ENCODE results near the gene NPFF. TPM values are rescaled to one million over a fixed set of nuclear protein-coding genes. Genes with fewer than 3 reads are reported as not detected.
A peak's percentile ranks its signal among the peaks of the same experiment; 100 is the strongest.

Gene NPFF
- total and polyA plus RNA-seq, 12 donors, result not detected

DNA sequence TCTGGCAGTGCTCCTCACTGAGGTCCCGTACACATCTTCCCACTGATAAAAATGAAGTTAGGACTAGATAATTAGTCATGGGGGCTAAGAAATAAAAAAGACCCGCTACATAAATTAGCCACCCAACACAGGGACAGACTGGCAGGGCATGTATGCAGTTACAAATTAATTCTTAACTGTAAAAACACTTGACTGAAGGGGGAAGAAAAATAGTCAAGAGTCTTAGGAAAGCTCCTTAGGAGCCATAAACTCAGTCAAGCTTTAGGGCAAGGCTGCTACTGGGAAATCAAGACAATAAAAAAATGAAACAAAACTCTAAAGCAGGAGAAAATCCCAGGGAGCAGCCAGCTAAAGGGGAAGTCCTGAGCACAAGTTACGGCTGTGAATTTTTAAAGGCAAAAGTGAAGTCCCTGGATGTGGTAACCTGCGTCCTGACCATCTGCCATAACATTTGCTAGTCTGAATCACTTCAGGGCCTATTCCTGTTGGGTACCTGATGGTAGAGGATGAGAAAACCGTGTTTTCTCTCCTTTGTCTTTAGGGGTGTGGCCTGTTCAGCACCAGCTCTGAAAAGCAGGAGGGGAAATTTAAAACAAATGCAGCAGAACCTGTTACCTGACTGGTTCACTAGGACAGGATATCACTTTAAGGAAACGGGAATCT lies 7.5 kb upstream of the NPFF start:
- H3K9me3 ChIP-seq, result no peaks in the 10 kb centered on the region
- H3K27ac ChIP-seq, result no peak overlapping the region
- intact Hi-C loops (cut with DNase I), result no loop called here
- ATAC-seq (no peak), DNase-seq (no peak)
- H3K27me3 ChIP-seq, result no peaks in the 10 kb centered on the region
- no peaks in the 10 kb centered on the region for H3K4me1 ChIP-seq
- H3K4me3 ChIP-seq, result no peak overlapping the region
- peaks cover 0 to 100% (median 59%) of the 10 kb centered on the region in 9 donors for H3K36me3 ChIP-seq
- TF ChIP-seq CTCF (IDR thresholded peaks at IDR 0.05), result no peak
- 83 to 84% methylated on average over 6 of the region's 6 CpGs for WGBS, 2 donors

DNA sequence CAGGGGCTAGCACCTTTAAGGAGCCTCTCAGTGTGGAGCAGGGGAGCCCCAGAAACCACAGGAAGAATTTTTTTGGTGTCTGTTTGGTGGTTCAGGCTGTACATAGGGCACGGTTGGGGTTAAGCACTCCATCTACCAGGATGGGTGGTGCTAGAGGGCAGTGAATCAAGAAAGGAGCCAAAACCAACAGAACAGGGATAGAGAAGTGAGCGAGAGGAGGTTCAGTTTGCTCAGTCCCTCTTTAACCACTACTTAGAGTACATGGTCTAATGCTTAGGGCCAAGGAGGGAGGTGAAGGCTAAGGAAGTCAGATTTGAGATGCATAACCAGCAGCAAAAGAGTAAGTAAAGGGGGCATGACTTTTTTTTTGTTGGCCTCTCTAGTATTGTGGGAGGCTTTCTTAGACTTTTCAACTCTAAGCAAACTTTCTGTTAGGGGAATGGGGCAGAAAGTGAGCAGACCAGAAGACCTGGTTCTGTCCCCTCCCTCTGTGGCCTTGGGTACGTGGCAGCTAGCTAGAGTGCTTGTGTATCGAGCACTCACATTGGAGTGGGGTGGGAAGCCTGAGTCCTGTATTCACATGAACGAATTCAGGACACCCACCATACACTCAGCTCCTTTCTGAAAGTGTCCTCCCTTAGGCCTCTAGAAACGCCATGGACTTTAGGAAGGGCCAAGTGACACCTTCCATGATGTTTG lies 6.6 kb upstream of the NPFF start:
- Histone ChIP-seq H3K4me3 (no peak overlapping the region), H3K27me3 (no peaks in the 10 kb centered on the region), H3K9me3 (no peaks in the 10 kb centered on the region), H3K36me3 (peaks cover 0 to 100% (median 52%) of the 10 kb centered on the region in 9 donors), H3K27ac (no peak overlapping the region), H3K4me1 (peaks cover 0 to 4% (median 2%) of the 10 kb centered on the region in 9 donors)
- 89 to 90% methylated on average over 6 of the region's 6 CpGs for WGBS, 2 donors
- TF ChIP-seq CTCF (IDR thresholded peaks at IDR 0.05), result no peak
- no peak for ATAC-seq
- intact Hi-C loops (cut with DNase I), result no loop called here
- no peak for DNase-seq

DNA sequence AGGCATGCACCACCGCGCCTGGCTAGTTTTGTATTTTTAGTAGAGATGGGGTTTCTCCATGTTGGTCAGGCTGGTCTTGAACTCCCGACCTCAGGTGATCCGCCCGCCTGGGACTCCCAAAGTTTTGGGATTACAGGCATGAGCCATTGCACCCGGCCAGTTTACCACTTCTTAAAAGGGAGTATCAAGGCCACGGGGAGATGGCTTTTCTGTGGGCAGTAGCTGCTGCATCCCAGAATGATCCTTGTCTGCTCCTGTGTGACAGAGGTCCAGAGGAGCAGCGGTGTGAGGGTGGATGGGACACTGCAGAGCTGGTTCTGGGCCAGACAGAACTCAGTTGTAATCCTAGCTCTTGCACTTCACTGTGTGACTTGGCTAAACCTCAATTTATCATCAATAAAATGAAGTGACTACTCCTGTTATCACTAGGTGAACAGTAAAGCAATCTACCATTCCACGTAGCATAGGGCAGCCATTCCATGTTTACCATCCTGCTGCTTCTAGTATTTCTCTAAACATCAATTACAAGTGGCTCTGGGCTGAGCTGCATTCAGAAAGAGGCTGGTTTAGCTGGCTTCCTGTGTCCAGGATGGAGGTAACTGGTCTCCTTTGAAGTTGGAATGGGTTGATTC lies 3.0 kb upstream of the NPFF start:
- H3K36me3 ChIP-seq, result peaks cover 0 to 90% (median 37%) of the 10 kb centered on the region in 9 donors
- intact Hi-C loops (cut with DNase I), result no loop called here
- DNase-seq (no peak), ATAC-seq (no peak)
- H3K4me1 ChIP-seq, result peaks cover 0 to 14% (median 10%) of the 10 kb centered on the region in 9 donors
- H3K4me3 ChIP-seq, result no peak overlapping the region
- no peak for TF ChIP-seq CTCF (IDR thresholded peaks at IDR 0.05)
- H3K9me3 ChIP-seq, result no peaks in the 10 kb centered on the region
- no peaks in the 10 kb centered on the region for H3K27me3 ChIP-seq
- no peak overlapping the region for H3K27ac ChIP-seq
- WGBS, 2 donors, result 90 to 91% methylated on average over 9 of the region's 9 CpGs

DNA sequence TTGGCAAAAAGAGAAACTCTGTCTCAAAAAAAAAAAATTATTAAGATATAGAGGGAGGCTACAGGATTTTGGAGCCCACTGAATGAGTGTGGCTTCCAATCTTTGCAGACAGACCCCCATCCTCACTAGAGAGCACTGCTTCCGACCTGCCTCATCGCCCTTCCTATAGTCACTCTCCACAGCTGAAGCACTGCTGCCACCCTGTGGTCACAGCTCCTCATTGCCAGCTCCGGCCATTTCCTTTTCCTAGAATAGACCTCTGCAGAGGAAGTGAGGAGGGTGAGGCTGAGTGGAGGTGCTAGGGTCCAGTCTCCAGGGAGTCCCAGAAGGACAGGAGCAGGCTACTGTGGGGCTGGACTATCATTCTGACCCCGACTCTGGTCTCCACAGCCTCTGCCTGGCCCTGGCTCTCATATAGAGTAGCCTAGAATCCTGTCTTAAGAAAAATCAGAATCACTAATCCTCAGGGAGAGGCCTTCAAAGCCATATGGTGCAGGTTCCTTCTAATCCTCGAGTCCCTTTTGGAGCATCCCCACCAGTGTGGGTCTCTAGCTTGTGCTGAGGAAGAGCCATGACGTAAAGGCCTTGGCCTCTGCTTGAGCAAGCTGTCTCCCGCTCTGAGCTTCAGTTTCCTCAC lies 1.4 kb upstream of the NPFF start:
- peak; percentile 86 to 96 (median 93) for TF ChIP-seq CTCF (IDR thresholded peaks at IDR 0.05)
- WGBS, 2 donors, result 28 to 29% methylated on average over 7 of the region's 7 CpGs
- ATAC-seq (peak; percentile 77 to 91 (median 89)), DNase-seq (peak; percentile 86 to 88)
- Histone ChIP-seq H3K9me3 (no peaks in the 10 kb centered on the region), H3K27me3 (no peaks in the 10 kb centered on the region), H3K27ac (peak overlapping the region in 9 of 10 donors; percentile 17 to 74 (median 44)), H3K4me3 (no peak overlapping the region), H3K36me3 (peaks cover 0 to 90% (median 33%) of the 10 kb centered on the region in 9 donors), H3K4me1 (peaks cover 0 to 14% (median 10%) of the 10 kb centered on the region in 9 donors)
- intact Hi-C loops (cut with DNase I), result loop anchor here (1.0 to 10.0 kb wide), 10 partner anchors 54 to 186 kb away; partner anchors contain the start of genes AAAS (in 2 of the 10), AMHR2 (in 2 of the 10), PCBP2 (in 2 of the 10) and PRR13 (in 1 of the 10)
